D341Med (cell line): Measurements from ENCODE around the gene LIMA1.
"Not testable (repeated sequence)": the region's sequence is repeated elsewhere in the genome, so short reads cannot be mapped to it uniquely, and the experiment has no call there.

Experiments used
- DNase-seq: peaks from one replicate; pipeline ENCODE4 v3.0.0; 2012; ENCODE audit warnings: low spot score

Gene LIMA1

GRCh38 chr12:50283229-50283923 lies at the start of gene LIMA1:
TSS of gene LIMA1 (minus strand) at chr12:50283520. CDS start at chr12:50248751, 34,769 bp downstream.
- peak; percentile 99 for DNase-seq

- no peak for DNase-seq
These were observed 48.4 kb upstream of the LIMA1 start for GRCh38 chr12:50331745-50332144.

GRCh38 chr12:50328664-50329063 lies 45.3 kb upstream of the LIMA1 start:
- not testable (repeated sequence) for DNase-seq

- no peak for DNase-seq
These were observed 43.4 kb upstream of the LIMA1 start for GRCh38 chr12:50326590-50327284.

- no peak for DNase-seq
These were observed 42.6 kb upstream of the LIMA1 start for GRCh38 chr12:50325890-50326391.

GRCh38 chr12:50324770-50325169 lies 41.5 kb upstream of the LIMA1 start:
- DNase-seq, result not testable (repeated sequence)

GRCh38 chr12:50324077-50324476 lies 40.8 kb upstream of the LIMA1 start:
- DNase-seq, result not testable (repeated sequence)

GRCh38 chr12:50322206-50322605 lies 38.9 kb upstream of the LIMA1 start:
- DNase-seq, result no peak

GRCh38 chr12:50317203-50317602 lies 33.9 kb upstream of the LIMA1 start:
- no peak for DNase-seq

- DNase-seq, result no peak
These were observed 32.5 kb upstream of the LIMA1 start for GRCh38 chr12:50315803-50316202.

- DNase-seq, result peak; percentile 59
These were observed 31.5 kb upstream of the LIMA1 start for GRCh38 chr12:50314636-50315312.

- DNase-seq, result not testable (repeated sequence)
These were observed 30.7 kb upstream of the LIMA1 start for GRCh38 chr12:50313971-50314370.

- no peak for DNase-seq
These were observed 30.1 kb upstream of the LIMA1 start for GRCh38 chr12:50313256-50313931.

GRCh38 chr12:50311858-50312609 lies 28.7 kb upstream of the LIMA1 start:
- not testable (repeated sequence) for DNase-seq

- no peak for DNase-seq
These were observed 26.6 kb upstream of the LIMA1 start for GRCh38 chr12:50309950-50310349.

- no peak for DNase-seq
These were observed 19.4 kb upstream of the LIMA1 start for GRCh38 chr12:50302686-50303085.

- DNase-seq, result no peak
These were observed 14.7 kb upstream of the LIMA1 start for GRCh38 chr12:50297996-50298395.

GRCh38 chr12:50297027-50297426 lies 13.7 kb upstream of the LIMA1 start:
- no peak for DNase-seq

GRCh38 chr12:50296554-50296953 lies 13.2 kb upstream of the LIMA1 start:
- DNase-seq, result no peak

- DNase-seq, result no peak
These were observed 8.1 kb upstream of the LIMA1 start for GRCh38 chr12:50291377-50291776.

GRCh38 chr12:50290692-50291091 lies 7.4 kb upstream of the LIMA1 start:
- DNase-seq, result not testable (repeated sequence)
